Measurements from ENCODE around the gene ZFYVE28. TPM values are rescaled to one million over a fixed set of nuclear protein-coding genes. Genes with fewer than 3 reads are reported as not detected.

Gene ZFYVE28
- total RNA-seq, 1 donor from 2014 or later, result 11.3 TPM

DNA sequence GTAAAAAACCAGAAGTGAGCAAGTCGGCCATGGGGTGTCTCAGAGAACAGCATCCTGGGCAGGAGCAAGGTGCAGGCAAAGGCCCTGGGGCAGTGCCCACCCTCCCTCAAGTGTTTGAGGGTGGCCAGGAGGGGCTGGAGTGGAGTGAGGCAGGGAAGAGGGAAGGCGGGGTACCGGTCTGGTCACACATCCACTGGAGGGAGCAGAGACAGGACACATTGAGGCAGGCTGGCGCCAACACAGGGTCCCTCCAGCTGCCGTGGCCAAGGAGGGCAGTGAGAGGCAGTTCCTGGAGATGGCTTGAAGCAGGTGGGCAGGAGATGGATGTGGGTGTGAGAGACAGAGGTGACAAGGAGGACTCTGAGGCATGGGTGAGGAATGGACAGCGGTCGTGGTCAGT, 30.1 kb upstream of the ZFYVE28 start:
- no peak overlapping the region for H3K27ac ChIP-seq
- H3K4me1 ChIP-seq, result no peaks in the 10 kb centered on the region
- intact Hi-C loops (cut with DNase I), result no loop called here
- H3K27me3 ChIP-seq, result no peaks in the 10 kb centered on the region
- H3K9me3 ChIP-seq, result no peaks in the 10 kb centered on the region
- DNase-seq (ENCODE audit: extremely low spot score in 2 of 2), result no peak
- TF ChIP-seq POLR2AphosphoS5 (IDR thresholded peaks at IDR 0.05; ENCODE audit: insufficient read depth in 1 of 2, low read depth in 1 of 2), result no peak
- no peak for TF ChIP-seq POLR2A (IDR thresholded peaks at IDR 0.05)
- H3K36me3 ChIP-seq, result no peaks in the 10 kb centered on the region
- H3K4me3 ChIP-seq, result no peak overlapping the region

DNA sequence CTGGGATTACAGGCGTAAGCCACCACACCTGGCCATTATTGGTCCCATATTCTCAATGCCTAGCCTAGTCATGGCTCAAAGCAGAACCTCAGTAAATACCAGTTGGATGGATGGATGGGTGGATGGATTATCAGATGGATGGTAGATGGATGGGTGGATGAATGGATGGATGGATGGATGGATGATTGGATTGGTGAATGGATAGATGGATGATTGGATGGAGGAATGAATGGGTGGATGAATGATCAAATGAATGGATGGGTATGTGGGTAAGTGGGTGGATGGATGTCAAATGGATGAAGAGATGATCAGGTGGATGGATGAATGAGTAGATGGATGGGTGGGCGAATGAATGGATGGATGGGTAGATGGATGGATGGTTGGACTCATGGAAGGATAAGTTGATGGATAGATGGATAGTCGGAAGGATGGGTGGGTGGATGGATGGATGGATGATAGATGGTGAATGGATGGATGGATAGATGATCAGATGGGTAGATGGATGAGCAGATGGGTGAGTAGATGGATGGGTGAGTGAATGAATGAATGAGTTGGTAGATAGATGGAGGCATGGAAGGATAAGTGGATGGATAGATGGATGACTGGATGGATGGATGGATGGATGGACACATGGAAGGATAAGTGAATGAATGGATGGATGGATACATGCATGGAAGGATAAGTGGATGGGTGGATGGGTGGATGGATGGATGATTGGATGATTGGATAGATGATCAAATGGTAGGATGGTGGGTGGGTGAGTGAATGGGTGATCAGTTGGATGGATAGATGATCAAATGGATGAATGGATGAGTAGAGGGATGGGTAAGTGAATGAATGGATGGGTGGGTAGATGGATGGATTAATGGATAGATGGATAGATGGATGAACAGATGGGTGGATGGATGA, 28.5 kb upstream of the ZFYVE28 start:
- H3K27me3 ChIP-seq, result no peaks in the 10 kb centered on the region
- no peak overlapping the region for H3K4me3 ChIP-seq
- no peak for DNase-seq (ENCODE audit: extremely low spot score in 2 of 2)
- intact Hi-C loops (cut with DNase I), result no loop called here
- no peaks in the 10 kb centered on the region for H3K4me1 ChIP-seq
- H3K27ac ChIP-seq, result no peak overlapping the region
- no peaks in the 10 kb centered on the region for H3K9me3 ChIP-seq
- TF ChIP-seq, protein P1, sequence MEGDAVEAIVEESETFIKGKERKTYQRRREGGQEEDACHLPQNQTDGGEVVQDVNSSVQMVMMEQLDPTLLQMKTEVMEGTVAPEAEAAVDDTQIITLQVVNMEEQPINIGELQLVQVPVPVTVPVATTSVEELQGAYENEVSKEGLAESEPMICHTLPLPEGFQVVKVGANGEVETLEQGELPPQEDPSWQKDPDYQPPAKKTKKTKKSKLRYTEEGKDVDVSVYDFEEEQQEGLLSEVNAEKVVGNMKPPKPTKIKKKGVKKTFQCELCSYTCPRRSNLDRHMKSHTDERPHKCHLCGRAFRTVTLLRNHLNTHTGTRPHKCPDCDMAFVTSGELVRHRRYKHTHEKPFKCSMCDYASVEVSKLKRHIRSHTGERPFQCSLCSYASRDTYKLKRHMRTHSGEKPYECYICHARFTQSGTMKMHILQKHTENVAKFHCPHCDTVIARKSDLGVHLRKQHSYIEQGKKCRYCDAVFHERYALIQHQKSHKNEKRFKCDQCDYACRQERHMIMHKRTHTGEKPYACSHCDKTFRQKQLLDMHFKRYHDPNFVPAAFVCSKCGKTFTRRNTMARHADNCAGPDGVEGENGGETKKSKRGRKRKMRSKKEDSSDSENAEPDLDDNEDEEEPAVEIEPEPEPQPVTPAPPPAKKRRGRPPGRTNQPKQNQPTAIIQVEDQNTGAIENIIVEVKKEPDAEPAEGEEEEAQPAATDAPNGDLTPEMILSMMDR (IDR thresholded peaks at IDR 0.05), result no peak
- TF ChIP-seq POLR2AphosphoS5 (IDR thresholded peaks at IDR 0.05; ENCODE audit: insufficient read depth in 1 of 2, low read depth in 1 of 2) (no peak), POLR2A (IDR thresholded peaks at IDR 0.05) (no peak)
- no peaks in the 10 kb centered on the region for H3K36me3 ChIP-seq

DNA sequence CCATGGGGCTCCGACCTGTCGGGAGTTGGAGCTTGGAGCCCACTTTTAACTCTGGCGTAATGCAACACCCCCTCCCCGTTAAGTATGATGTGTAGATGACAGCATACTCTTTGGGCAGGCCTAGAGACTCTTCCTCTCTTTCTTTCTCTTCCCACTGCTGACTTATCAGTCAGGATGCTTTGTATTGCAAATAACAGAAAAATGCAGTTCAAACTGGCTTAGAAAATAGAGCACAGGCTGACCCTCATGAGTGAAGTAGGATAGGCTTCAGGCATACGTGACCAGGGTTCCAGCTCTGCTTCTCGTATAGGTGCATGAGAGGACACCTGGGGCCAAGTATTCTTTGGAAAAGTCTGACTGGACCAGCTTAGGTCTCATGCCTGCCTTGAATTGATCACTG, 27.1 kb upstream of the ZFYVE28 start:
- no peak for DNase-seq (ENCODE audit: extremely low spot score in 2 of 2)
- TF ChIP-seq POLR2AphosphoS5 (IDR thresholded peaks at IDR 0.05; ENCODE audit: insufficient read depth in 1 of 2, low read depth in 1 of 2) (no peak), POLR2A (IDR thresholded peaks at IDR 0.05) (no peak)
- TF ChIP-seq, protein P1 (IDR thresholded peaks at IDR 0.05), result no peak
- Histone ChIP-seq H3K27me3 (no peaks in the 10 kb centered on the region), H3K4me3 (no peak overlapping the region), H3K27ac (no peak overlapping the region), H3K4me1 (no peaks in the 10 kb centered on the region), H3K9me3 (no peaks in the 10 kb centered on the region), H3K36me3 (no peaks in the 10 kb centered on the region)
- intact Hi-C loops (cut with DNase I), result no loop called here

DNA sequence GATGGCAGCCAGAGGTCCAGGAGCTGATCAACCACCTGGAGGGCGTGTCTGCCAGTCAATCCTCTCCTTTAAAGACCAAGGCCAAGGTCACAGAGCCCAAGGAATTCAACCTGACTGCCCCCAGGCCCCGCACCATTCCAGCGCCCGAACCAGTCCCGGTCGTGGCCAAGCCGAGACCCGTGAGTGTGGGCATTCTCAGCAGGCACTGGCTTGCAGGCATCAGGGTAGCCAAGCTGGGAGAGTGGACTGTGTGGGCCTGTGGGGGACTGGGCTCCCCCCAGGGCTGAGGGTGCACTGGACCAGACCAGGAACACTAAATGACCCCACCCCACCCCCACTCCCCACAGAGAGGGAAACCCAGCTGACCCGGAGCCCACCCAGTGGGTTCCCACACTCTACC, 26.7 kb upstream of the ZFYVE28 start:
- no peaks in the 10 kb centered on the region for H3K4me1 ChIP-seq
- no peaks in the 10 kb centered on the region for H3K36me3 ChIP-seq
- H3K4me3 ChIP-seq, result no peak overlapping the region
- H3K27ac ChIP-seq, result no peak overlapping the region
- H3K27me3 ChIP-seq, result no peaks in the 10 kb centered on the region
- no peak for DNase-seq (ENCODE audit: extremely low spot score in 2 of 2)
- TF ChIP-seq, protein P1 (IDR thresholded peaks at IDR 0.05), result no peak
- TF ChIP-seq POLR2AphosphoS5 (IDR thresholded peaks at IDR 0.05; ENCODE audit: insufficient read depth in 1 of 2, low read depth in 1 of 2) (no peak), POLR2A (IDR thresholded peaks at IDR 0.05) (no peak)
- H3K9me3 ChIP-seq, result no peaks in the 10 kb centered on the region
- intact Hi-C loops (cut with DNase I), result no loop called here

DNA sequence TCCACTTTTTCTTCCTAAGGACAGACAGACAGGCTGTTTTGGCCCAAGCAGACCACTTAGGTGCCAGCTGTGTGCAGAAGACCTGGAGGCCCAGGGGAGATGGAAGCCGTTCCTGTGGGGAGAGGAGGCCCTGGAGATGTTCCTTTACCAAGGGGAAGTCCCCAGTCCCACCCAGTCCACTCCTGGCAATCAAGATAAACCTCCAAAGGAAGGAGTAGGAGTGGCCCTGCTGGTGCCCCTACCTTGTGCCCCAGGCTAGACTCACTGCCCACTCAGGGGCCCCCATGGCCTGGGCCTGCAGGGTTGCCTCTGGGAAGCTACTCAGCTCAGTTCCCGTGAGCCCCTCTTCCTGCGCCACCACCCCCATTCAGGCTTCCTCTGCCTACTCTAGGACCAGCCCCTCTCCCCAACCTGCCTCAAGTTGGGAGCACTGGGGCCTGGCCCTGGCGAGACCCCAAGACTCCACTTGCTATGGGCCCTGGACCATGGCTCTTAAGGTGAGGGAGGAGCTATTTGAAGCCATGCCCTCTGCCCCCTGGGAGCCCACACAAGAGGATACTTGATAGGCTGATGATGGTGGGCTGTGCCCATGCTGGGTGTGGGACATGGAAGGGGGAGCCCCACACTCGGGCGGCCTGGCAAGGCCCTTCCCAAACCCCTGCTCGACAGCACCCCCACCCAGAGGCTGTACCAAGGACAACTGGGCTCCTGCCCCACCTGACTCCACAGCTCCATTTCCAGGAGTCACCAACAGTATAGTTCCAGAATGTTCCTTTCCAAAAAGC, 25.7 kb upstream of the ZFYVE28 start:
- Histone ChIP-seq H3K27ac (no peak overlapping the region), H3K36me3 (no peaks in the 10 kb centered on the region), H3K4me1 (no peaks in the 10 kb centered on the region), H3K27me3 (no peaks in the 10 kb centered on the region), H3K9me3 (no peaks in the 10 kb centered on the region), H3K4me3 (no peak overlapping the region)
- TF ChIP-seq POLR2A (IDR thresholded peaks at IDR 0.05) (no peak), POLR2AphosphoS5 (IDR thresholded peaks at IDR 0.05; ENCODE audit: insufficient read depth in 1 of 2, low read depth in 1 of 2) (no peak)
- TF ChIP-seq, protein P1 (IDR thresholded peaks at IDR 0.05), result no peak
- intact Hi-C loops (cut with DNase I), result no loop called here
- DNase-seq (ENCODE audit: extremely low spot score in 2 of 2), result no peak

Data from vagina (tissue), 2 donors.